Psoas muscle (tissue), 8 donors: ENCODE results near the gene TMSB15C. TPM values are rescaled to one million over a fixed set of nuclear protein-coding genes. Genes with fewer than 3 reads are reported as not detected.

ENCODE experiments used
- ATAC-seq, 4 donors: fragments of 200-7000 bp; cut with Tn5 transposase; one replicate each; pipeline ENCODE4 v1.9.1; 2020; ENCODE audit warnings: moderate library complexity in 3 of 4, mild to moderate bottlenecking in 2 of 4
- DNase-seq, 2 donors: peaks; one replicate each; pipeline ENCODE4 v3.0.0-alpha.2; 2020
- H3K27ac ChIP-seq: fragments of 200-600 bp; one replicate; pipeline ENCODE4 v1.8.0; 2022
- H3K27me3 ChIP-seq, 3 donors: fragments of 200-600 bp in 1 of 3; one replicate each; pipeline versions ENCODE4 v1.6.1 to v1.8.0; 2013 to 2022; ENCODE audit warnings: low read length in 2 of 3, mild to moderate bottlenecking in 2 of 3, moderate library complexity in 1 of 3; ENCODE audit not compliant: insufficient read depth in 3 of 3
- H3K36me3 ChIP-seq, 2 donors: fragments of 200-600 bp in 1 of 2; one replicate each; pipeline versions ENCODE4 v1.6.1 to v1.8.0; 2013 to 2022; ENCODE audit warnings: low read depth in 1 of 2, mild to moderate bottlenecking in 1 of 2, moderate library complexity in 1 of 2; ENCODE audit not compliant: insufficient read depth in 1 of 2
- H3K4me1 ChIP-seq: fragments of 200-600 bp; one replicate; pipeline ENCODE4 v1.8.0; 2022
- H3K4me3 ChIP-seq: fragments of 200-600 bp; one replicate; pipeline ENCODE4 v1.8.0; 2022; ENCODE audit warnings: mild to moderate bottlenecking
- H3K9me3 ChIP-seq: fragments of 200-600 bp; one replicate; pipeline ENCODE4 v1.8.0; 2022
- CTCF ChIP-seq: fragments of 200-600 bp; IDR thresholded peaks from one replicate; pipeline ENCODE4 v1.8.0; 2022; ENCODE audit warnings: antibody characterized with exemption
- WGBS, 3 donors: extraction: QIAGEN DNeasy Blood & Tissue Kit; methylation state at CpG; one replicate each; pipeline versions ENCODE4 v1.1.6 to v1.1.7; 2013; 5-methylcytosine and 5-hydroxymethylcytosine counted together
- intact Hi-C, 2 donors: fragments of 100-400 bp; cut with DNase I; formaldehyde crosslinking; loops; one replicate each; pipeline versions ENCODE4 v1.11.0 to v1.14.2; 2022
- polyA plus RNA-seq, 3 donors: library from polyadenylated mRNA; stranded (reverse); fragments of 200-250 nt; gene quantifications; one replicate each; pipeline ENCODE4 v1.2.3, GENCODE V29; 2013
- total RNA-seq, 4 donors: library from RNA; stranded (reverse); fragmentation: NEBNext Ultra II Directional in 2 of 4; extraction: Animal tissue kit (Norgen Biotek cat#: 25700) in 2 of 4; gene quantifications; one replicate each; pipeline versions ENCODE4 v1.2.1 to v1.2.4, GENCODE V29; 2021 to 2023
- donor health status: healthy with polysubstance abuse.
- donor health status: DM: no; HTN: no; CAD: no; lungs with moderate emphysema.
- donor health status: Bipolar disorder and iron deficiency.
- donor health status: healthy.
- donor health status: DM: yes; HTN: yes; CAD: no.
- donor health status: DM: no; HTN: no; CAD: no.
- donor health status: DM: no; HTN: no; CAD: no.
- donor health status: DM: yes; HTN: yes; CAD: no.

The TMSB15C gene
- total and polyA plus RNA-seq, 7 donors, result 0.05 to 0.35 (median 0.13) TPM; not detected in 1

- Histone ChIP-seq H3K9me3 (no peaks in the 10 kb centered on the region), H3K27ac (no peak overlapping the region), H3K36me3 (no peaks in the 10 kb centered on the region), H3K4me3 (no peak overlapping the region), H3K27me3 (no peaks in the 10 kb centered on the region), H3K4me1 (no peaks in the 10 kb centered on the region)
- no peak for TF ChIP-seq CTCF
- intact Hi-C loops, result no loop called here
- ATAC-seq (no peak), DNase-seq (no peak)
- WGBS, 3 donors, result 56 to 73% (median 69%) methylated on average over 5 of the region's 5 CpGs
Observed at GRCh38 chrX:104045642-104046041, 30.4 kb downstream of the TMSB15C start.

- WGBS, 3 donors, result 83 to 94% (median 86%) methylated on average over 4 of the region's 4 CpGs
- Histone ChIP-seq H3K4me1 (no peaks in the 10 kb centered on the region), H3K4me3 (no peak overlapping the region), H3K36me3 (no peaks in the 10 kb centered on the region), H3K9me3 (no peaks in the 10 kb centered on the region), H3K27me3 (peaks cover 0 to 9% (median 0%) of the 10 kb centered on the region in 3 donors), H3K27ac (no peak overlapping the region)
- TF ChIP-seq CTCF, result no peak
- ATAC-seq (no peak), DNase-seq (no peak)
- intact Hi-C loops, result no loop called here
Observed at GRCh38 chrX:104041003-104041402, 35.0 kb downstream of the TMSB15C start.

GRCh38 chrX:104039689-104040505 is 36.1 kb downstream of the TMSB15C start, which contains the start of gene H2BW2:
Gene H2BW2, plus strand, starts transcription at chrX:104039956. Its CDS starts 39 bp downstream, at chrX:104039995.
- Histone ChIP-seq H3K36me3 (no peaks in the 10 kb centered on the region), H3K9me3 (no peaks in the 10 kb centered on the region), H3K27me3 (peaks cover 0 to 9% (median 0%) of the 10 kb centered on the region in 3 donors), H3K4me3 (no peak within 1 kb of the TSS), H3K4me1 (no peaks in the 10 kb centered on the region), H3K27ac (no peak within 1 kb of the TSS)
- ATAC-seq (no peak), DNase-seq (no peak)
- 85 to 92% (median 89%) methylated on average over 30 to 39 of the region's 39 CpGs for WGBS, 3 donors
- no peak for TF ChIP-seq CTCF
- intact Hi-C loops, result no loop called here

Other genes starting within 250 kb of the TMSB15C start
- 10 to 100 TPM in 1 of 4 donors, 1 to 10 TPM in 3; 1.9 to 15.2 (median 5.3) TPM for gene RAB9B, start 244.0 kb downstream of the TMSB15C start, total RNA-seq
- 1 to 10 TPM in 2 of 3 donors, under 1 TPM in 1; 0.47 to 4.2 (median 1.7) TPM for gene RAB9B, start 244.0 kb downstream of the TMSB15C start, polyA plus RNA-seq
- gene TMSB15B, start 113.6 kb downstream of the TMSB15C start, total RNA-seq, result 1 to 10 TPM in 1 of 4 donors, under 1 TPM in 1, not detected in 2; 0.26 to 1.0 TPM
- gene TMSB15B, start 113.6 kb downstream of the TMSB15C start, polyA plus RNA-seq, result under 1 TPM; 0.19 to 0.53 (median 0.46) TPM
- gene H2BW1, start 62.5 kb downstream of the TMSB15C start, total RNA-seq, result not detected
- not detected for gene H2BW1, start 62.5 kb downstream of the TMSB15C start, polyA plus RNA-seq
- not detected for gene H2BW2, start 36.3 kb downstream of the TMSB15C start, total RNA-seq
- not detected for gene H2BW2, start 36.3 kb downstream of the TMSB15C start, polyA plus RNA-seq
- under 1 TPM in 2 of 4 donors, not detected in 2; 0.07 to 0.13 TPM for gene ZCCHC18, start 36.3 kb upstream of the TMSB15C start, total RNA-seq
- gene ZCCHC18, start 36.3 kb upstream of the TMSB15C start, polyA plus RNA-seq, result under 1 TPM; 0.05 to 0.11 (median 0.08) TPM
- gene SLC25A53, start 80.8 kb upstream of the TMSB15C start, total RNA-seq, result 1 to 10 TPM; 4.9 to 8.3 (median 5.1) TPM
- 10 to 100 TPM in 1 of 3 donors, 1 to 10 TPM in 2; 3.2 to 11.0 (median 6.5) TPM for gene SLC25A53, start 80.8 kb upstream of the TMSB15C start, polyA plus RNA-seq
- 10 to 100 TPM; 12.0 to 17.1 (median 14.6) TPM for gene FAM199X, start 90.2 kb upstream of the TMSB15C start, total RNA-seq
- gene FAM199X, start 90.2 kb upstream of the TMSB15C start, polyA plus RNA-seq, result 10 to 100 TPM in 1 of 3 donors, 1 to 10 TPM in 2; 6.1 to 16.5 (median 7.3) TPM
- not detected for gene ESX1, start 178.7 kb upstream of the TMSB15C start, total RNA-seq
- gene ESX1, start 178.7 kb upstream of the TMSB15C start, polyA plus RNA-seq, result not detected